ENCODE data around the gene SNAI1.

DNA sequence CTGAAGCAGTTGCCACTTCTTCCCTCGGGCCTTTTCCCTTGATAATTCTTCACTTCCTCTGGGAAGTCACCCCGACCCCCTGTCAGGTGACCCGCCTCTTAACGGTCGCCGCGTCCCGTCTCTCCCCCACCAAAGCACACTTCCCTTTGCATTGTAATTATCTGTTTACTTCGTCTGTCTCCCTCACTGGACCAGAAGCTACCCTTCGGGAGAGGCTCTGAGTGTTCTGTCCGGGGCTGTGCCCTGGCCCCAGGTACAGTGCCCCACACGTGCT lies 771 bp upstream of the SNAI1 start:
- TF ChIP-seq, protein P1, sequence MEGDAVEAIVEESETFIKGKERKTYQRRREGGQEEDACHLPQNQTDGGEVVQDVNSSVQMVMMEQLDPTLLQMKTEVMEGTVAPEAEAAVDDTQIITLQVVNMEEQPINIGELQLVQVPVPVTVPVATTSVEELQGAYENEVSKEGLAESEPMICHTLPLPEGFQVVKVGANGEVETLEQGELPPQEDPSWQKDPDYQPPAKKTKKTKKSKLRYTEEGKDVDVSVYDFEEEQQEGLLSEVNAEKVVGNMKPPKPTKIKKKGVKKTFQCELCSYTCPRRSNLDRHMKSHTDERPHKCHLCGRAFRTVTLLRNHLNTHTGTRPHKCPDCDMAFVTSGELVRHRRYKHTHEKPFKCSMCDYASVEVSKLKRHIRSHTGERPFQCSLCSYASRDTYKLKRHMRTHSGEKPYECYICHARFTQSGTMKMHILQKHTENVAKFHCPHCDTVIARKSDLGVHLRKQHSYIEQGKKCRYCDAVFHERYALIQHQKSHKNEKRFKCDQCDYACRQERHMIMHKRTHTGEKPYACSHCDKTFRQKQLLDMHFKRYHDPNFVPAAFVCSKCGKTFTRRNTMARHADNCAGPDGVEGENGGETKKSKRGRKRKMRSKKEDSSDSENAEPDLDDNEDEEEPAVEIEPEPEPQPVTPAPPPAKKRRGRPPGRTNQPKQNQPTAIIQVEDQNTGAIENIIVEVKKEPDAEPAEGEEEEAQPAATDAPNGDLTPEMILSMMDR (IDR thresholded peaks at IDR 0.05), result no peak
- TF ChIP-seq POLR2A (IDR thresholded peaks at IDR 0.05), result no peak
